ENCODE data around the gene NCL. TPM values are rescaled to one million over a fixed set of nuclear protein-coding genes. Genes with fewer than 3 reads are reported as not detected.

NCL gene
- total RNA-seq, 1 experiment from 2014 or later: 1,077 TPM

- Histone ChIP-seq H2AFZ (ENCODE audit: low read depth, low read length, poor library complexity, severe bottlenecking) (no peak overlapping the region), H3K27me3 (ENCODE audit: insufficient read depth, low read length) (no peaks in the 10 kb centered on the region), H3K9me3 (ENCODE audit: control insufficient read depth in 1 of 2, insufficient read depth in 1 of 2, low read depth in 1 of 2, low read length in 2 of 2) (peaks cover 0 to 4% of the 10 kb centered on the region in 2 experiments; a peak in 1 of 4 replicates), H3K4me1 (ENCODE audit: control insufficient read depth in 1 of 2, insufficient read depth in 2 of 2, low read length in 2 of 2) (peaks cover 0 to 5% of the 10 kb centered on the region in 2 experiments; a peak in 1 of 4 replicates), H3K27ac (ENCODE audit: low read depth, low read length) (no peak overlapping the region), H4K20me1 (ENCODE audit: insufficient read depth) (no peaks in the 10 kb centered on the region), H3K79me2 (ENCODE audit: insufficient read depth, low read length) (no peaks in the 10 kb centered on the region), H3K4me2 (ENCODE audit: low read length) (no peak overlapping the region), H3K9ac (ENCODE audit: low read length) (no peak overlapping the region), H3K4me3 (replicated peaks in 1 of 2; ENCODE audit: low read depth in 1 of 2, low read length in 2 of 2) (no peak overlapping the region), H3K36me3 (ENCODE audit: control insufficient read depth in 1 of 2, insufficient read depth in 2 of 2, low read length in 2 of 2) (no peaks in the 10 kb centered on the region), H3K9me2 (ENCODE audit: insufficient read depth) (no peaks in the 10 kb centered on the region)
- ChIA-PET RAD21 (ENCODE audit: low non-redundant PET in 1 of 2, low total read pairs in 2 of 2, uncharacterized antibody in 2 of 2, unreplicated experiment in 2 of 2) (no interaction called here), CTCF (no interaction called here), POLR2A (interaction anchor here (0.7 kb wide), 1 partner anchor 226 kb away, joined by 3 read pairs; no protein-coding TSS in a partner anchor)
- ATAC-seq (no peak), DNase-seq (ENCODE audit: low read depth, low spot score) (no peak)
- intact Hi-C loops (cut with micrococcal nuclease): no loop called here
- TF ChIP-seq SRF (IDR thresholded peaks at IDR 0.05; ENCODE audit: low read depth): no peak
- no peak for TF ChIP-seq ZBTB33 (IDR thresholded peaks at IDR 0.05; ENCODE audit: extremely low read depth, insufficient replicate concordance, low read length)
- TF ChIP-seq POLR2A (IDR thresholded peaks at IDR 0.05; ENCODE audit: borderline replicate concordance, extremely low read depth, insufficient read depth, insufficient read length): no peak
- no peak for TF ChIP-seq TCF7L2 (IDR thresholded peaks at IDR 0.05; ENCODE audit: borderline replicate concordance, extremely low read depth, insufficient read depth, insufficient read length)
- no peak for TF ChIP-seq CEBPB (IDR thresholded peaks at IDR 0.05; ENCODE audit: low read depth)
- no peak for TF ChIP-seq YY1 (IDR thresholded peaks at IDR 0.05; ENCODE audit: extremely low read depth, insufficient replicate concordance, low read depth, low read length)
- TF ChIP-seq SIN3A (IDR thresholded peaks at IDR 0.05; ENCODE audit: low read depth): no peak
- no peak for TF ChIP-seq REST (IDR thresholded peaks at IDR 0.05; ENCODE audit: low read depth)
- no peak for TF ChIP-seq POLR2AphosphoS5 (IDR thresholded peaks at IDR 0.05; ENCODE audit: low read depth, low read length)
- TF ChIP-seq RAD21 (IDR thresholded peaks at IDR 0.05; ENCODE audit: low read depth): no peak
- no peak for TF ChIP-seq CTCF (IDR thresholded peaks at IDR 0.05 in 2 of 3, conservative IDR thresholded peaks at IDR 0.05 in 1 of 3; ENCODE audit: borderline replicate concordance in 1 of 3, insufficient read depth in 1 of 3, low read depth in 2 of 3, low read length in 2 of 3)
- no peak for TF ChIP-seq CBX3 (IDR thresholded peaks at IDR 0.05; ENCODE audit: low read depth)
- TF ChIP-seq SP1 (IDR thresholded peaks at IDR 0.05; ENCODE audit: low read depth): no peak
- TF ChIP-seq ZNF274 (IDR thresholded peaks at IDR 0.05; ENCODE audit: low read depth, low read length): no peak
- BruUV-seq (replicated peaks): no TSS peak
Measured at GRCh38 chr2:231425291-231425810, 38.9 kb downstream of the NCL start.

Measured in HCT116 (cell line).